Nephron (organoid): ENCODE measurements around the gene CRYGD.
"Not testable (repeated sequence)": the region's sequence is repeated elsewhere in the genome, so short reads cannot be mapped to it uniquely, and the experiment has no call there.

Experiments used
- H3K27ac Mint-ChIP-seq, 3 experiments: 2 replicates each; pipeline ENCODE4 v1.8.0; 2020; ENCODE audit warnings: mixed read lengths in 3 of 3, mild to moderate bottlenecking in 2 of 3, moderate library complexity in 1 of 3
- H3K27me3 Mint-ChIP-seq: 2 replicates; pipeline ENCODE4 v1.8.0; 2021; ENCODE audit warnings: low read depth, mild to moderate bottlenecking, moderate library complexity, mixed read lengths
- H3K36me3 Mint-ChIP-seq: 2 replicates; pipeline ENCODE4 v1.8.0; 2020; ENCODE audit warnings: low read depth, mixed read lengths
- H3K4me1 Mint-ChIP-seq: 2 replicates; pipeline ENCODE4 v1.8.0; 2020; ENCODE audit warnings: mixed read lengths
- H3K4me3 Mint-ChIP-seq, 3 experiments: 2 replicates each; pipeline ENCODE4 v1.8.0; 2020; ENCODE audit warnings: mild to moderate bottlenecking in 3 of 3, mixed read lengths in 3 of 3, moderate library complexity in 2 of 3
- H3K9me3 Mint-ChIP-seq: 2 replicates; pipeline ENCODE4 v1.8.0; 2020; ENCODE audit warnings: mixed read lengths
- CTCF ChIP-seq, 3 experiments: fragments of 200-600 bp; sonication (generic); IDR thresholded peaks; one replicate each; pipeline ENCODE4 v1.5.0; 2021; ENCODE audit warnings: antibody characterized with exemption in 3 of 3; ENCODE audit not compliant: unreplicated experiment in 3 of 3

Gene CRYGD

GRCh38 chr2:208125251-208125650, 927 bp upstream of the CRYGD start:
- TF ChIP-seq CTCF (IDR thresholded peaks at IDR 0.05; ENCODE audit: unreplicated experiment in 3 of 3): no peak
- no peaks in the 10 kb centered on the region for H3K9me3 Mint-ChIP-seq
- peaks cover 5% of the 10 kb centered on the region for H3K4me1 Mint-ChIP-seq
- H3K36me3 Mint-ChIP-seq: no peaks in the 10 kb centered on the region
- no peak overlapping the region for H3K4me3 Mint-ChIP-seq
- no peak overlapping the region for H3K27ac Mint-ChIP-seq
- peaks cover 3% of the 10 kb centered on the region for H3K27me3 Mint-ChIP-seq

- no peak overlapping the region for H3K27ac Mint-ChIP-seq
- TF ChIP-seq CTCF (IDR thresholded peaks at IDR 0.05; ENCODE audit: unreplicated experiment in 3 of 3): no peak
- H3K27me3 Mint-ChIP-seq: peaks cover 3% of the 10 kb centered on the region
- no peak overlapping the region for H3K4me3 Mint-ChIP-seq
- no peaks in the 10 kb centered on the region for H3K9me3 Mint-ChIP-seq
- no peaks in the 10 kb centered on the region for H3K36me3 Mint-ChIP-seq
- no peaks in the 10 kb centered on the region for H3K4me1 Mint-ChIP-seq
These were observed 2.1 kb downstream of the CRYGD start for GRCh38 chr2:208122248-208122647.

- Mint-ChIP-seq H3K4me1 (no peaks in the 10 kb centered on the region), H3K27ac (no peak overlapping the region), H3K9me3 (no peaks in the 10 kb centered on the region), H3K36me3 (no peaks in the 10 kb centered on the region), H3K27me3 (peaks cover 3% of the 10 kb centered on the region), H3K4me3 (no peak overlapping the region)
- no peak for TF ChIP-seq CTCF (IDR thresholded peaks at IDR 0.05; ENCODE audit: unreplicated experiment in 3 of 3)
These were observed 5.4 kb downstream of the CRYGD start for GRCh38 chr2:208118918-208119317.

GRCh38 chr2:208117390-208117789, 6.9 kb downstream of the CRYGD start:
- H3K27me3 Mint-ChIP-seq: peaks cover 12% of the 10 kb centered on the region
- H3K36me3 Mint-ChIP-seq, H3K4me3 Mint-ChIP-seq, H3K9me3 Mint-ChIP-seq, H3K4me1 Mint-ChIP-seq, H3K27ac Mint-ChIP-seq: not testable (repeated sequence)

- no peaks in the 10 kb centered on the region for H3K36me3 Mint-ChIP-seq
- TF ChIP-seq CTCF (IDR thresholded peaks at IDR 0.05; ENCODE audit: unreplicated experiment in 3 of 3): no peak
These were observed 11.4 kb downstream of the CRYGD start for GRCh38 chr2:208112969-208113368.

GRCh38 chr2:208112273-208112745, 12.0 kb downstream of the CRYGD start:
- not testable (repeated sequence) for H3K36me3 Mint-ChIP-seq, H3K4me1 Mint-ChIP-seq, H3K27ac Mint-ChIP-seq, H3K9me3 Mint-ChIP-seq
- H3K4me3 Mint-ChIP-seq: peak overlapping the region; percentile 56 to 66 (median 62)
- H3K27me3 Mint-ChIP-seq: peaks cover 16% of the 10 kb centered on the region

More at GRCh38 chr2:208112969-208113368, 11.4 kb downstream of the CRYGD start:
- Mint-ChIP-seq H3K27ac (no peak overlapping the region), H3K27me3 (peaks cover 16% of the 10 kb centered on the region), H3K4me1 (peaks cover 8% of the 10 kb centered on the region), H3K4me3 (peak overlapping the region; percentile 52 to 62 (median 56)), H3K9me3 (no peaks in the 10 kb centered on the region)

- Mint-ChIP-seq H3K36me3 (no peaks in the 10 kb centered on the region), H3K9me3 (no peaks in the 10 kb centered on the region), H3K27ac (no peak overlapping the region), H3K4me3 (no peak overlapping the region), H3K4me1 (peaks cover 23% of the 10 kb centered on the region), H3K27me3 (no peaks in the 10 kb centered on the region)
- TF ChIP-seq CTCF (IDR thresholded peaks at IDR 0.05; ENCODE audit: unreplicated experiment in 3 of 3): no peak
These were observed 20.7 kb downstream of the CRYGD start for GRCh38 chr2:208103616-208104015.
